NCI-H82 treated with DMSO at 0.1 percent for 48 hours (cell line): ENCODE results near the gene RAB11FIP4.

Source experiments
- DNase-seq: peaks from one replicate; lab custom pipeline; 2025; ENCODE audit not compliant: unreplicated experiment; lab: John Stamatoyannopoulos, UW

The RAB11FIP4 gene

DNA sequence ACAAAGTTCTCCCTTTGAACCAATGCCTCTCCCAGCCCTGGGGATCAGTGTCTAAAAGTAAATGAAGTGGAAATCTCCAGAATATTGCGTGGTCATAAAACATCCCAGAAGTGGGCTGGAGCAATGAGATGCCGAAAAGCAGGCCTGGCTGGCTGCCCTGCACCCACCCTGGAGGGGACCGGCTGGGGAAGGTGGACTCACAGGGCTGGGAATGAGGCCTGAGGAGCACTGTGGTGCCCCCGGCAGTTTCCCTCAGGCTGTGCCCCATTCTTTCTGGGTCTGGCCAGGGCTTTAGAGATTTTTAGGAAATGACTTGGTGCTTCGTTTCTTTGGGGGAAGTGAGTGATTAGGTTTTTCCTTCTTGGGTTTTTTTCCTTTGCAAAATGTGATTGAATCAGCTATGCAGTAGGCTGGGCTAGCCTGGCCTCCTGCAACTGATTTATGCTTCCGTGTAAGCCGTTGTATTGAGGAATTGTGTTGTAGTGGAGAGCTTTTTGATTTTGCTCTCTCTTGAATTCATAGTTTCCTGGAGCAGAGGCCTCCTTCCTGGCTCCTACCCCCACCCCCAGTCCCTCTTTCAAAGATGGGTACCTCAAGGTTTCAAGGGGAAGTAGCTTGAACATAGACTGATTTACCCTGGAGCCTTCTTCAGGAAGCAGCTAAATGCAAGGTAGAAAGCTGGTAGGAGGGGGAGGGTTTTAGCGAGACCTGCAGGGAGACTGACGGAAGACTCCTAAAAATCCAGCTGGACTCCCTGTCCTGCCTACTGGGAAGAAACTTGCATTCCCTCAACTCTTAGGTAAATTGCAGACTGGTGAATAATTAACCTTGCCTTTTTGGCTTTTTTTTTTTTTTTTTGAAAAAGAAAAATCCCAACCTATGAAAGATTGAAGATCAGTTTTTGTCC lies 170.2 kb downstream of the RAB11FIP4 start:
- DNase-seq, result no peak

DNA sequence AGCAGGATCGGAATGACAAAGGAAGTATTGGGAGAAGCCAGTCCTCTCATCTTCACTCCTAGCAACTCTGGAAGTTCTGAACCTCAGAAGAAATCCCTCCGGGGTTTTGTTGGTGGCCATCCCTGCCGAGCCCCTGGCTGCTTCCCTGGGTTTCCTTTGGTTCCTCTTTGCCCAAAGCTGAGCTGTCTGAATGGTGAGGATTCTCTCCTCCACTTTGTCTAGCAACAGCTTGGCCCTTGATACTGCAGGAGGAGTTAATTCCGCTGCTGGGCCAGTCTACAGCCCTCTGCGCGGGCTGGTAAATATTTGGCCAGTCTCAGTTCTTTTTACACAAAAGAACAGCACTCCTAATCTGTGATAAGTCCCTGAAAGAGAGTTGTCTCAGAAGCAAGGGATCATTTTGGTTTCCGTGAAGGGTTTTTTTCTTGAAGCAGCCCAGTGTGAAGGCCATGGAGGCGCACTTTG lies 170.9 kb downstream of the RAB11FIP4 start:
- no peak for DNase-seq

DNA sequence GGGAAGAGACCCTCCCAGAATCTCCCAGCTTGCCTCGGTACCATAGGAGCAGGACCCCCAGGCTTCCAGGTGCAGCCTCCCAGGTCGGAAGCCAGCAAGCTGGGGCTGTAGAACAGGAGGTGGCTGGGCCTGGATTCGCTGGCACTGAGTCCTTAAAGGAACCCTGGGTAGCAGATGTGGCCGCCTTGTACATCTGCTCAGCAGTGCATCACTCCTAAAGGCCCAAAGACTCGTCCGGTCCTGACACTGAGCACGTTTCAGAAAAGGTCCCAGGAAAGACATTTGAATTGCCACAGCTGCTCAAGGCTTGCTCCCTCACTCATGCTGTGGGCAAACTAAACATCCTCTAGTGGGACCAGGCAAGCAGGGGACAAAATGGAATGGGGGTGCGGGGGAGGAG lies 172.8 kb downstream of the RAB11FIP4 start:
- no peak for DNase-seq

DNA sequence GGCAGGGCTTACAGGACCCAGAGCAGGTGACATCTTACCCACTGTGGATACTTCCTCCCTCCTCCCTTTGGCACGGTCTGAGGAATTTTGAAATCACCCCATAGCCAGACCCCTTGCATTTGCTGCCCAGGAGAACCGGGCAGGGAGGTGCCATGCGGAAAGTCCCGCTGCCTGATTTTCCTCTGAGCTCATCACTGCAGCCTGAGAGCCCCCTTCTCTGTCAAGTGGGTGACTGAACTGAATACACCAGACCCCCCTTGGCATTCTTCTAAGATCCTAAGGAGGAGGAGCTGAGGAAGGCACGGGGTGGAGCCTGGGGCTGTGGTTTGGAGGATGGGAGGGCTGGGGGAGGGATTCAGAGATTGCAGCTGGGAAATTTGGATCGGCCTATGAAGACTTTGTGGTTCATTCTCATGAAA lies 173.4 kb downstream of the RAB11FIP4 start:
- no peak for DNase-seq

DNA sequence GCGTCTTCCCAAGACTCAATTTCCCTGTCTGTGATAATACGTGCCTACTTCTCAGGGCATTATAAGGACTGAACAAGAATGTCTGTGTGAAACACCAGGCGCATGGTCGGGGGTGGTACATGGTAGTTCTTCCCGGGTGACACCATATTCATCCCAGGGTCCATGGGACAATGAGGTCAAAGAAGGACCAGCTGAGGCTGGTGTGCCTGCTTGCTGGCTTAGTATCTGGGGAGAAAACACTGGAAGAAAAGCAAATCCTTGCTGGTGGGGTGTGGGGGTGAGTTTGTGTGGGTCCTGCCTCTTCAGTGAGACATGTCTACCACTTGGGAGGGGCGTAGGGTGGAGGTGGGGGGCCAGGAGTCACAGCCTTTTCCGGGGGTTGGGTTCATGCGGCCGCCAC lies 174.2 kb downstream of the RAB11FIP4 start:
- no peak for DNase-seq

DNA sequence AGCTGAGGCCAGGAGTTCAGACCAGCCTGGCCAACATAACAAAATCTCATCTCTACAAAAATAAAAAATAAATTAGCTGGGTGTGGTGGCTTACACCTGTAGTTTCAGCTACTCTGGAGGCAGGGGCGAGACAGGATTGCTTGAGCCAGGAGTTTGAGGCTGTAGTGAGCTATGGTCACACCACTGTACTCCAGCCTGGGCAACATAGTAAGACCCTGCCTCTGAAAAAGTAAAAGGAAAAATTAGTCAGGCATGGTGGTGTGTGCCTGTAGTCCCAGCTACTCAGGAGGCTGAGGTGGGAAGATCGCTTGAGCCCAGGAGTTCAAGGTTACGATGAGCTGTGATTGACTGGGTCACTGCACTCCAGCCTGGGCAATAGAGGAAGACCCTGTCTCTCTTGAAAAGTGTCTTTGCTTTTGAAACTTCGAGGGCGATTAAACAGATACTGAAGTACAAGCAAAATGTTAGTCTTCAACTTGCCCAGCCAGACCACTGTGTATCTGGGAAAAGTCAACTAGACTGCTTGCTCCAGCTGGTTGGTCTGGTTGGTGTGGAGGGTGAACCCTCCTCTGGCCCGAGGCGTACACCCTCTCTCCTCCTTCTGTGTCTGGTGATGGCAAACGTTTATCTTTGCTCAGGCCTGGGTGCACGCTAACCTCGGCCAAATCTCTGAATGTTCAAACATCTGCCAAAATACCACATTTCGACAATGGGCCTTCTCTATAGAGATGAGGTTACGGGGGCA lies 174.9 kb downstream of the RAB11FIP4 start:
- DNase-seq, result no peak

DNA sequence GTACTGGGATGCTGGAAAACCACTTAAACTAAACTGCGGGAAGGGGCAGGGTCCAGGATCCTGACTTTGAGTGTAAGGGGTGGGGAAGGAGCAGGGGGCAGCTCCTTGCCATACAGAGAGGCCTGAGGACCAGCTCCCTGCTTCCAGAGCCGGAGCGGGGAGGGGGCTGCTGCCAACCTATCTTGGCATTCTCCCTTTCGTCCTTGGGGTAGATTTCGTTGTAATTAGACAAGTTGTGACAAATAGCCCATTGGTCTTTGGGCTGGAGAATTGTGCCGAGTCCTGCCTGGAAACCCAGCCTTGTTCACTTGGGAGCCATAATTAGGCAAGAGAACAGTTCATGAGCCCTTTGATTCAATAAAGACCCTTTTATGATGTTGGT lies 175.5 kb downstream of the RAB11FIP4 start:
- DNase-seq, result no peak

DNA sequence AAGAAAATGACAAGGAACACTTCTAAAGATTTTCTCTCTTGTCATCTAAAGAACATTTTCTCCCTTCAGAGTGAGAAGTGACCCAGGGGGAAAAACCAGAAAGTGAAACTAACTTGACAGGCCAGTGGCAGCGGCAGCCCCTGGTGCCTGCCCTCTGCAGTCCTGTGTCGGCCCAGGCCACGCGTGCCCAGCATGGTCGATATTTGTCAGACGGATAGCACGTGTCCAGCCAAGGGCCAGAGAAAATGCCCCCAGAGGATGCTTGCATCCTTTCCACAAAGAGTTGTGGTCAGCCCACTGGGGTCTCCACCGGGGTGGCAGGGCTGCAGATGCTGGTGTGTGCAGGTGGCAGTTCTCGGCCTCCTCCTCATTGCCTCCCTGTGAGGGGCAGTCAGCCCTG lies 176.6 kb downstream of the RAB11FIP4 start:
- no peak for DNase-seq

DNA sequence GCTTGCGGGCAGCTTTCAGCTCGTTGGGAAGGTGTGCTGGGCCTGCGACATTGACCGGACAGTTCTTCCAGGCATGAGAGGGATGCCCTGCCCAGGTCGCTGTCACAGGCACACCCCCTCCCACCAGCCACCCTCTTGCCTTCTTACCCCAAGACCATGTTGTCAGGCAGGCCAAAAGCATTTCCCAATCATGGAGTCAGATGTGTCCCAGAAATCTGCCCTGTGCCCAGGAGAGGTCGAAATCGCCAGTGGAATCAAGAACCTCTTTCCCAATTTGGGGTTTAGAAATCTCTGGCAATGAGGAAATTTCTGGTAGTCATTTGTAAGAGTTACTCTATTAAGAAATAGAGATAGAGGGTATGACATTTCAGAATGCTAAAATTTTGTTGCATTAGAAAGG lies 177.1 kb downstream of the RAB11FIP4 start:
- no peak for DNase-seq

DNA sequence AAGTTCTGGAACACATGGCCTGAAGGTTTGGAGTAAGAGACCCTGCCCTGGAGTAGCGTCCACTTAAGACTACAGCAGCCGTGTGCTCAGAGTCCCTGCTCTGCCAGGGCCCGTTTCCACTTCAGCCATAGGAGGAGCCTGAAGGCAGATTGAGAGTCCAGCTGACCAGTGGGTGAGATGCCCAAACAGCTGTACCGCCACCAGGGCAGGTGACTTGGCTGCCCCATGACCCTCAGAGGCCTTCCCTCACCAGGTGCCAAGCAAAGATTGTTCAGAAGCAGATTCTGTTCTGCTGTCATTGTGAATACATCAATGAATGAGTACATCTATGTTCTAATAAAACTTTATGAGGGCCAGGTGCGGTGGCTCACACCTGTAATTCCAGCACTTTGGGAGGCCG lies 178.8 kb downstream of the RAB11FIP4 start:
- no peak for DNase-seq

DNA sequence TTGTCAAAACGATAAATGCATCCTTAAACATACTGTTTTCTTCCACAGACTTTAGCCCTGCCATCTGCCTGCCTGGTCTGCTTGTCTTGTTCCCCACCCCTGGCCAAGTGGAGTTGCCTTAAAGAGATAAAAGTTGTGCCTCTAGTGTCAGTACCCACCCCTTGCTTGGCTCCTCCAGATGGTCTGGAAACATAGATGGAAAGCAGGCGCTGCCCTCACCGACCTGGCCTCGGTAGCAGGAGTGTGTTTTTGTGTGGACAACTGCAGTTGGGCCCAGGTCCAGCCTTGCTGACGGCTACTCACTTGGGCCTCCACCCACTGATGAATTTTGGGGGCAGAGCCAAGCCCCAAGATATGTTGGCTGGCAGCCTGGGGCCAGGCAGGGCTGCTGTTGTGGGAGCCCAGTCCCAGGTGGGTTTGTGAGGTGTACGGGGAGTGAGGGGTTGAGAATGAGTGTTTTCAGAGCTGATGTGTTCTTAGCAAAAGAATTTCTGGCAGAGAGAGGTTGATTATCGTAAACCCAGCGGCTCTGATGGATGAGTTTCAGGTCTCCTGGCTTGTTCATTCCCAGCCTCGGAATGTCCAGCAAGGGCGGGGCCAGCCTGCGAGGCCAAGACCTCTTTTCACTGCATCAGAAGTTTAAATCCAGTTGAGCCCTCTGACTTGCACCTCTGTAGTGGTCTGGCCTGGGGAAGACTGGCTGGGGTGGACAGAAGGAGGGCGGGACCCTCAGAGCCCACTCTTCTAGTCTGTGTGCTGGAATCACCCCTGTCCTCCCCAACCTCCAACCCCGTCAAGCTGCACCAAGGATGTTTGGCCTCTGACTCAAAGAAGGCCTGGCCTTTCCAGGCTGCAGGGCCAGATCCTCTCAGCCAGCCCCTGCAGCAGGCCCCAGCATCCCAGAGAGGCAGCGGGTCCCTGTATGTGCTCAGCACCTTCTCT lies 179.7 kb downstream of the RAB11FIP4 start:
- no peak for DNase-seq

DNA sequence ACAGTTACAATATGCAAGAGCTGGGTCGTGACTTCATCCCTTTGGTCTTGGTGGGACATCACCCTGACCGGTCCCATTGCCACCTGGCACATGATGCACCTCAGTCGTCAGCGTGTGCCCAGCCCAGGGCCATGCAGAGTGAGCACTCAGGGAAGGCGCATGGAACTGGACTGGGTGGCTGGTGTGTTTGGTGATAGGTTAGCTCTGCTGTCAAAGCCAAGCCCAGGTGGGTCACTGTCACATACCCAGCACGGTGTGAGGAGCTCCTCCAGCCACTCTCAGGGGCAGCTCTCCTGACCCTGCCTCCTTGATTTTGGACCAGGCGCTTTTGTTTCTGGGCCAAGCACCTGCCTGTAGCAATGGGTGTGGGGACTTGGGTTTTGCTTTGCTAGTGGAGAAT lies 180.9 kb downstream of the RAB11FIP4 start:
- DNase-seq, result no peak

DNA sequence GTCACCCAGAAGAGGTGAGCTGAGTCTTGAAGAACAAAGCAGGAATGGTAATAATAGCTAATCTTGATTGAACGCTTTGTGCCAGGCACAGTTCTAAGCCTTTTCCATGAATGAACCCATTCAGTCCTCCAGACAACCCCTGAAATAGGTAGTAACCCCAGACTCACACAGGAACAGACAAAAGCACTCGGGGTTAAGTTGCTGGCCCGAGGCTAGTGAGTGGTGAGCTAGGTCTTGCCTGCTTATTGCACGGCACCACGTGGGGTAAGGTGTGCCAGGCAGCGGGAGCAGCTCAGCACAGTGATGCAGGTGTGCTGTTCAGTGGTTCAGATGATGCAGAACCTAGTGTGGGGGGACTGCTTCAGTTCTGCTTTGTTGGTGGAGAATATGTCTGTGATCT lies 181.6 kb downstream of the RAB11FIP4 start:
- no peak for DNase-seq

DNA sequence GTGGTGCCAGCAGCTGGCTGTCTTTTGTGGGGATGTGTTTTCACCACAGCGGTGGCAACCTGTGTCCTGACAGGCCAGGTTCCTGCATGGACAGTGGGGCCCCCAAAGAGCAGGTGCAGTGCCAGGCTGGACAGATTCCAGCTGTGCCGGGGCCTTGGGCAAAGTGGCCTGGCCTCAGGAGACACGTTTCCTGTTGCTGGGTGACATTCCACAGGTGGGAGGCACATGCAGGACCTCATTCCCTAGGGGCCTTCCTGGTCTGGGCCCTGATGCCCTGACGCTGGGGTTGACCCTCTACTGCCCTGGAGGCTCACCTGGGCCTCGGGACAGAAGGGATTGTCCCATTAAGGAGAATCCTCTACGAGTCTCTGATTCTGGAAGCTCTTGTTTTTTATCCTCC lies 182.4 kb downstream of the RAB11FIP4 start:
- no peak for DNase-seq

DNA sequence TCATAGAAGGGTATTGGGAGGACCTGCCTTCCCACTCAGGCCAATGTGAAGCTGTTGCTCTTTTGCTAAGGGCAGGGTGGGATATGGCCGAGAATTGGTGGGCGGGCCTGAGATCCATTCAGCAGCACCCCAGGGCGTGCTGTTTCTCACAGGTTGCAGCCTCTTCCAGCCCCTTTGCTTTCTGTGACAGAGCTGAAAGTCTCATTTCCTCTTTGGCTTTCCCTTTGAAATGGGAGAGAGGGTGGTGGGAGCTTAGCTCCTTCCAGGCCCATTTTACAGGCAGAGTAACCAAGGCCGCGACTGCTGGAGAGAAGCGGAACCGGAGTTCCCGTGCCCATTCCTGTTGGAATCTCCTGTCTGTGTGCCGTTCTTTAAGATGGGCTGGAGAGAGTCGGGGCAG lies 183.0 kb downstream of the RAB11FIP4 start:
- no peak for DNase-seq

DNA sequence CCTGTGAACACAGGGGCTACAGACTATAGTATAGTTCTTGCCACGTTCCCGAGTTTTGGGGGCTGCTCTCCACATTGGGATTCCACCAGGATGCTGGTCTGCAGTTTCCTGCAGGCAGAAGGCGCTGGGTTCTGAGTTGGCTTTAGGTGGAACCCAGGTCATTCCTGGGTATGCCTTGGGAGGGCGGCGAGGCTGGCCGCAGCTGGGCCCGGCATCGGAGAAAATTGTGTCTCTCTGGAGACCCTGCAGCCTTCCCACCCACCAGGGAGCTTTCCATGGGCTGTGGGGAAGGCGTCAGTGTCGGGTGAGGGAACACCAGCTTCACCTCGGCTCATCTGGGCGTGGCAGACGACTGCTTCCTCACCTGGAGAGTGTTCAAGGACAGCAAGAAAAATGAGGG lies 183.6 kb downstream of the RAB11FIP4 start:
- no peak for DNase-seq

DNA sequence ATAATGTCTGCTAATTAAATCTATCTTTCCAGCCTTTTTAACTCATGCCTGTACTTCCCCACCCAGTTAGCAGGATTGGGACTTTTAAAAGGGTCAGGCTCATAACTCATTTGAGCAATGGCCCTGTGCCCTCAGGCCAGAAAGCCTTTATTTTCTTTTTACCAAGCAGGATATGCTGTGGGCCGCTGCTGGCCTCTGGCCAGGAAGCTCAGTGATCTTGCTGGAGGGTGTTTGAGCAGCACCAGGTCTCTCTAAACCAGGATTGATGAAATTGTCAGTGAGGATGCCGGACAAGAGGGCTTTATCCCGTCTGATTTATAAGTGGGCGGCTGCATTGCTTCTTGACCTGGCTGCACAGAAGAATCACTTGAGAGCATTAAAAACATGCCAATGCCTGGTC lies 187.8 kb downstream of the RAB11FIP4 start:
- no peak for DNase-seq

DNA sequence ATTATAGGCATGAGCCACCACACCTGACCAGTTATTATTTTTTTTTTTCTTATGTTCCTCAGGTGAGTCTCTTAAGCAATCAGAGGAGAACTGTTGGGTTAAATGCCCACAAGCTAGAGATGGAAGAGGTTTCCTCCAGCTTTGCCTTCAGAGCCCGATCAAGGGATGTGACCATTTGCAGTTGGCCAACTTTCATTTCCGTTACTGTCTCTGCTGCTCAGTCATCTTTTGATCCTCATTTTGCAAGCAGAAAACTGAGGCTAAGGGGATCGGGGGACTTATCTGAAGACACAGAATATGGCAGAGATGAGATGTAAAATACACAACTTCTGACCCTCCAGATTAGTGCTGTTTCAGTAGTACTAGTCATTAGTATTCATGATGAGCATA lies 188.8 kb downstream of the RAB11FIP4 start:
- no peak for DNase-seq

DNA sequence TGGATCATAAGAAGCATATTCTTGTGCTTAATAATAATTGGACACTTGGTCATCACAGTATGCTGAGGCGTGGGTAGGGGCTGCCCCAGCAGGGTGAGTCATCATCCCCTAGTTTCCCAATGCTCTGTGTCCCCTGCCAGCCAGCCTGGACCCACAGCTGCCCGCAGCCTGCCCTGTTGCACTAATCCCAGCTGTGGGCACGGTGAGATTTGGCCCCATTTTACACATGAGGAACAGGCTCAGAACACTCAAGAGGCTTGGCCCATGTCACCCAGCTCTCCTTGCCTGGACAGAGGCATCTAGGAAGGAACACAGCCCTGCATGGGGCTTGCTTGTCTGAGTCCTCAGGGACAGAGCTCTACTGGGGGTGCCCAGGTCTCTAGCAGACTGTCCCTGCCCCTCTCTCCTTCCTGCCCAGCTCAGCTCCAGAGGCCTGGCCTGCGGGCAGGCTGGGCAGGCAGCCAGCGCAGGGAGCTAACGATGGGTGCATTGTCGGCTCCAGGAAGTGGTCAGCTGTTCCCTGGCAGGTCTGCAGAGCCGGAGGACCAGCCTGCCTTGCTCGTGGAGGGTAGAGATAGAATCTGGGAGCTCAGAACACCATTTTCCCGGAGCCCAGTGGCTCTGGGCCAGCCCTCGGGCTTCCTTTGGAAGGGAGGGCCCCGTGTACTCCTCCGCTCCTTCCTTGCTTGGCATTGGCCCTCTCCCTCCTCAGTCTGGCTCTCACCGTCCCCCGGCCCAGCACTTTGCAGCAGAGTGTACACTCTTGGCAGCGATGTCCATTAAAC lies 189.4 kb downstream of the RAB11FIP4 start:
- no peak for DNase-seq

DNA sequence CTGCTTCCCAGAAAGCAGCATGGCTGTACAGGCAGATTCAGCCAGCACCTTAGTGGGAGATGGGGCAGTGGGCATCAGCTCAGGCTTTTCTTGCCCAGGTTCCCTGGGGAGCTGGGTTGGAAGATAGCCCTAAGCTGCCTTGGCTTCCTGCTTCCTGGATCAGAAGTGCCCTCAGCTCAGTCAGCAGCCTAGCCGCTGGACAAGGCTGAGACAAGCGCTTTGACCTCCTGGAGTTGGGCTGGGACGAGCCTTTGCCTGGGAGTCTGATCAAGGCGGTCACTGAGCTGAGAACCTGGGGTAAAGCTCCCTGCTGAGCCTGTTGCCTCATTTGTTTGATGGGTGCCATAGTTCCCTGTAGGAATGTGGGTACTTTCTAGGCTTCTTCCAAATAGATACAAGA lies 190.0 kb downstream of the RAB11FIP4 start:
- DNase-seq, result no peak
